ELF-1 (cell line): Measurements from ENCODE around the gene ENDOD1.

Experiments
- DNase-seq: peaks from one replicate; pipeline ENCODE4 v3.0.0-alpha.2; 2016; ENCODE audit warnings: low read depth, low spot score

Gene ENDOD1

GRCh38 chr11:95166781-95167180 is 77.1 kb downstream of the ENDOD1 start:
- DNase-seq, result no peak

- DNase-seq, result no peak
Measured at GRCh38 chr11:95170294-95170693, 80.6 kb downstream of the ENDOD1 start.

GRCh38 chr11:95175818-95176380 is 86.3 kb downstream of the ENDOD1 start:
- no peak for DNase-seq
